Keratinocyte (primary cell): ENCODE data around the gene TTLL6. TPM values are rescaled to one million over a fixed set of nuclear protein-coding genes. Genes with fewer than 3 reads are reported as not detected.
A peak's percentile ranks its signal among the peaks of the same experiment; 100 is the strongest.

Experiments
- DNase-seq: peaks from one replicate; pipeline ENCODE4 v3.0.0-alpha.2; 2011; ENCODE audit warnings: low read depth, missing footprints, low spot score
- FAIRE-seq: peaks from 2 replicates; lab custom pipeline; 2011; peaks lifted over from hg19 to GRCh38; lab: Jason Lieb, UNC
- H2AFZ ChIP-seq: 2 replicates; pipeline ENCODE4 v1.6.0; 2012; ENCODE audit warnings: low read length, control low read depth, inconsistent platforms; ENCODE audit not compliant: control insufficient read depth
- H3K27ac ChIP-seq: 2 replicates; pipeline ENCODE4 v1.5.1; 2011; ENCODE audit warnings: low read length; ENCODE audit not compliant: control insufficient read depth, insufficient read depth
- H3K27me3 ChIP-seq: 3 replicates; pipeline ENCODE4 v1.6.0; 2011; ENCODE audit warnings: low read length; ENCODE audit not compliant: control insufficient read depth, insufficient read depth; ENCODE audit errors: extremely low read depth
- H3K36me3 ChIP-seq, 2 experiments: 2 replicates in 1 of 2; 3 replicates in 1 of 2; pipeline ENCODE4 v1.5.1; 2011; ENCODE audit warnings: low read length in 2 of 2, mild to moderate bottlenecking in 1 of 2; ENCODE audit not compliant: control insufficient read depth in 2 of 2, insufficient read depth in 2 of 2; ENCODE audit errors: extremely low read depth in 1 of 2
- H3K4me1 ChIP-seq: 3 replicates; pipeline ENCODE4 v1.5.1; 2011; ENCODE audit warnings: low read length; ENCODE audit not compliant: control insufficient read depth, insufficient read depth; ENCODE audit errors: extremely low read depth
- H3K4me2 ChIP-seq: 3 replicates; pipeline ENCODE4 v1.6.0; 2011; ENCODE audit warnings: low read depth, low read length; ENCODE audit not compliant: control insufficient read depth, insufficient read depth; ENCODE audit errors: extremely low read depth
- H3K4me3 ChIP-seq, 3 experiments: fragments of 200-600 bp in 1 of 3; sonication (generic) in 1 of 3; 2 replicates in 2 of 3; 3 replicates in 1 of 3; pipeline ENCODE4 v1.5.1; 2011 to 2016; ENCODE audit warnings: low read length in 3 of 3, mild to moderate bottlenecking in 3 of 3, control low read depth in 2 of 3, inconsistent platforms in 1 of 3, low read depth in 1 of 3, mixed read lengths in 1 of 3, mixed run types in 1 of 3, moderate library complexity in 1 of 3; ENCODE audit not compliant: control insufficient read depth in 2 of 3, insufficient read depth in 2 of 3; ENCODE audit errors: extremely low read depth in 1 of 3
- H3K79me2 ChIP-seq: 2 replicates; pipeline ENCODE4 v1.6.0; 2012; ENCODE audit warnings: low read length; ENCODE audit not compliant: control insufficient read depth, insufficient read depth
- H3K9ac ChIP-seq: 3 replicates; pipeline ENCODE4 v1.6.0; 2011; ENCODE audit warnings: low read length; ENCODE audit not compliant: control insufficient read depth, insufficient read depth; ENCODE audit errors: extremely low read depth
- H3K9me1 ChIP-seq: 3 replicates; pipeline ENCODE4 v1.6.0; 2011; ENCODE audit warnings: low read length; ENCODE audit not compliant: control insufficient read depth, insufficient read depth; ENCODE audit errors: extremely low read depth
- H3K9me3 ChIP-seq: 2 replicates; pipeline ENCODE4 v1.5.1; 2012; ENCODE audit warnings: low read depth, low read length; ENCODE audit not compliant: control insufficient read depth
- H4K20me1 ChIP-seq: 3 replicates; pipeline ENCODE4 v1.6.0; 2011; ENCODE audit warnings: low read length; ENCODE audit not compliant: control insufficient read depth, insufficient read depth; ENCODE audit errors: extremely low read depth
- EZH2 ChIP-seq: IDR thresholded peaks from one replicate; pipeline ENCODE4 v1.6.1; 2012; ENCODE audit warnings: inconsistent platforms, mild to moderate bottlenecking, low read length, moderate library complexity
- dilution Hi-C: fragments of 300-500 bp; cut with MboI; formaldehyde crosslinking; loops from one replicate; pipeline ENCODE4 v1.7.0; 2020; ENCODE audit warnings: low sequenced_read_pairs; ENCODE audit not compliant: extremely low pct_ligation_motif_present
- polyA plus RNA-seq, 5 experiments: library from polyadenylated mRNA; depleted of rRNA in 3 of 5; stranded (reverse) in 3 of 5; stranded (forward) in 1 of 5; unstranded in 1 of 5; fragments of >200 nt; gene quantifications; 1 replicate in 1 of 5; 2 replicates in 3 of 5; 3 replicates in 1 of 5; pipeline versions ENCODE4 v1.2.1 to v1.2.3, GENCODE V29; 2011 to 2012; ENCODE audit warnings: missing spikeins in 2 of 5, low read depth in 1 of 5, low replicate concordance in 1 of 5
- TF ChIP-seq, protein P1 (sequence below), 3 experiments: IDR thresholded peaks in 1 of 3; conservative IDR thresholded peaks in 1 of 3; optimal IDR thresholded peaks in 1 of 3; 2 replicates in 2 of 3; 3 replicates in 1 of 3; pipeline versions ENCODE3 to v1.5.1; 2011; ENCODE audit warnings: low read length in 3 of 3, mild to moderate bottlenecking in 3 of 3, moderate library complexity in 2 of 3, control low read depth in 1 of 3, inconsistent platforms in 1 of 3; ENCODE audit not compliant: insufficient read depth in 2 of 3; ENCODE audit errors: extremely low read depth in 1 of 3

The TTLL6 gene
- polyA plus RNA-seq, 1 donor (not counting 4 experiments of a cell fraction or from before 2014, with no cell fraction given): not detected

GRCh38 chr17:48745381-48746275, 71.4 kb downstream of the TTLL6 start:
- FAIRE-seq: no peak
- dilution Hi-C loops: no loop called here
- H3K4me3 ChIP-seq: no peak overlapping the region

GRCh38 chr17:48740537-48740936, 76.5 kb downstream of the TTLL6 start:
- H3K79me2 ChIP-seq: no peaks in the 10 kb centered on the region
- FAIRE-seq (no peak), DNase-seq (no peak)
- no peak overlapping the region for H3K9ac ChIP-seq
- H3K27ac ChIP-seq: no peak overlapping the region
- no peaks in the 10 kb centered on the region for H3K36me3 ChIP-seq
- peaks cover 93% of the 10 kb centered on the region for H3K27me3 ChIP-seq
- H2AFZ ChIP-seq: no peak overlapping the region
- peak; percentile 32 for TF ChIP-seq EZH2
- TF ChIP-seq, protein P1, sequence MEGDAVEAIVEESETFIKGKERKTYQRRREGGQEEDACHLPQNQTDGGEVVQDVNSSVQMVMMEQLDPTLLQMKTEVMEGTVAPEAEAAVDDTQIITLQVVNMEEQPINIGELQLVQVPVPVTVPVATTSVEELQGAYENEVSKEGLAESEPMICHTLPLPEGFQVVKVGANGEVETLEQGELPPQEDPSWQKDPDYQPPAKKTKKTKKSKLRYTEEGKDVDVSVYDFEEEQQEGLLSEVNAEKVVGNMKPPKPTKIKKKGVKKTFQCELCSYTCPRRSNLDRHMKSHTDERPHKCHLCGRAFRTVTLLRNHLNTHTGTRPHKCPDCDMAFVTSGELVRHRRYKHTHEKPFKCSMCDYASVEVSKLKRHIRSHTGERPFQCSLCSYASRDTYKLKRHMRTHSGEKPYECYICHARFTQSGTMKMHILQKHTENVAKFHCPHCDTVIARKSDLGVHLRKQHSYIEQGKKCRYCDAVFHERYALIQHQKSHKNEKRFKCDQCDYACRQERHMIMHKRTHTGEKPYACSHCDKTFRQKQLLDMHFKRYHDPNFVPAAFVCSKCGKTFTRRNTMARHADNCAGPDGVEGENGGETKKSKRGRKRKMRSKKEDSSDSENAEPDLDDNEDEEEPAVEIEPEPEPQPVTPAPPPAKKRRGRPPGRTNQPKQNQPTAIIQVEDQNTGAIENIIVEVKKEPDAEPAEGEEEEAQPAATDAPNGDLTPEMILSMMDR (optimal IDR thresholded peaks at IDR 0.05 in 1 of 3, IDR thresholded peaks at IDR 0.05 in 1 of 3, conservative IDR thresholded peaks at IDR 0.05 in 1 of 3; ENCODE audit: extremely low read depth in 1 of 3, insufficient read depth in 2 of 3, low read length in 3 of 3): no peak
- no peaks in the 10 kb centered on the region for H4K20me1 ChIP-seq
- dilution Hi-C loops: no loop called here
- H3K9me1 ChIP-seq: no peaks in the 10 kb centered on the region
- H3K9me3 ChIP-seq: no peaks in the 10 kb centered on the region
- no peaks in the 10 kb centered on the region for H3K4me1 ChIP-seq
- no peak overlapping the region for H3K4me2 ChIP-seq
- no peak overlapping the region for H3K4me3 ChIP-seq

More at GRCh38 chr17:48745381-48746275, 71.4 kb downstream of the TTLL6 start:
- no peak overlapping the region for H2AFZ ChIP-seq
- no peaks in the 10 kb centered on the region for H3K36me3 ChIP-seq
- no peaks in the 10 kb centered on the region for H3K9me3 ChIP-seq
- H4K20me1 ChIP-seq: no peaks in the 10 kb centered on the region
- peaks cover 89% of the 10 kb centered on the region for H3K27me3 ChIP-seq
- no peak overlapping the region for H3K9ac ChIP-seq
- no peaks in the 10 kb centered on the region for H3K4me1 ChIP-seq
- H3K79me2 ChIP-seq: no peaks in the 10 kb centered on the region
- H3K9me1 ChIP-seq: no peaks in the 10 kb centered on the region
- TF ChIP-seq, protein P1 (optimal IDR thresholded peaks at IDR 0.05 in 1 of 3, IDR thresholded peaks at IDR 0.05 in 1 of 3, conservative IDR thresholded peaks at IDR 0.05 in 1 of 3; ENCODE audit: extremely low read depth in 1 of 3, insufficient read depth in 2 of 3, low read length in 3 of 3): no peak
- no peak for TF ChIP-seq EZH2
- DNase-seq: no peak
- no peak overlapping the region for H3K27ac ChIP-seq
- no peak overlapping the region for H3K4me2 ChIP-seq
